CD4-positive, alpha-beta T cell treated with Interleukin-4 for 4 hours (primary cell): Measurements from ENCODE around the gene UNC50.
"Not testable (repeated sequence)": the region's sequence is repeated elsewhere in the genome, so short reads cannot be mapped to it uniquely, and the experiment has no call there.

Source experiments
- DNase-seq: peaks from one replicate; pipeline ENCODE4 v3.0.0-alpha.2; 2020

UNC50 gene

DNA sequence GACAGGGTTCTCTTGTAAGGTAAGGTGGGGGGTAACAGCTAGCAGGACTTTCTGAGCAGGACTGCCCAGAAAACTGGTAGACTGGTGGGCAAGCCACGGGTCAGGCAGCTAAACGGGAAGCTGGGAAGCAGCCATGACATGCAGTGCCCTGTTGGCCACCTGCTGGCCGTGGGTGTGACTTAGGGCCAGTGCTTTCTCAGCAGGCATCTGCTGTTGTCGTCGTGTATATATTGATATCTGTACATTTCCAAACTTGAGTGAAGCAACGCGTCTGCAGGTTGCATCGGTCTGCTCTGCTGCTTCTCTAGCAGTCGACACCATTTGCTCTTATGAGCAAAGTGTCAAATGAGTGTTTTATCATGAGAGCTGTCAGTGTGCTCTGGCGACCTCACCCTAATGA, 31.1 kb upstream of the UNC50 start:
- DNase-seq = no peak

DNA sequence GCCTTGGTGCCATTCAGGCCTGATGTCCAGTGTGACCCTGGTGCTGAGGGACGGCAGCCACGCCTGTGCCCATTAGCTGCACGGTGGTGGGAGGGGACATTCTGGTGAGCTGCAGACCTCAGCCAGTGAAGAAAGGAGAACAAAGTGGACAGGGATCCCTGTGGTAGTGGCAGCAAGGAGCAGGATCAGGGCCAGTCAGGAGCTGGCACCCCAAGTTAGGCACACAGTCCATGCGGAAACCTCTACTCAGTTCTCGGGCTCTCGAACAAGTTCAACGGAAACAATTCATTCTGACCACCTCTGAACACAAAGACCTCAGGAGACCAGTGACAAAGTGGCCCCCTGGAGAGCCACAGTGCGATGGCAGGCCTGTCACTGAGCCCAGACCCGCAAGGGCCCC, 30.2 kb upstream of the UNC50 start:
- no peak for DNase-seq

DNA sequence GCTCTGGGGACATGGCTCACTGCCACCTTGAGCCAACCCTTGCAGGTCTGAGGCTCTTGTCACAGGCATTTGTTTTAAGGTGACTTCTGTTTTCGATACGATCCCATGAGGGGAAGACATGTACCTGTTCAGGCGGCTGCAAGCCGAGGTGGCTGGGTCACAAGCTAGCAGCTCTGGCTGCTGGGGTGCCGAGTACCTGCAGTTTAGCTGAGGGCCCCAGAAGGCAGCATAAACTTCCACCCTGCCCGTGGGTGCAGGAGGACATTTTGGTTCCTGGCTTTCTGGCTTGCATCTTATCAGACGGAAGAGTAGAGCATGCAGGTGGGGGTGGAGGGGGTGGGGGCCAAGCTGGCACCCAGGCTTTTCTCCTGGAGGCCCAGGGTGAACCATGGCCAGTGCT, 28.5 kb upstream of the UNC50 start:
- DNase-seq = no peak

DNA sequence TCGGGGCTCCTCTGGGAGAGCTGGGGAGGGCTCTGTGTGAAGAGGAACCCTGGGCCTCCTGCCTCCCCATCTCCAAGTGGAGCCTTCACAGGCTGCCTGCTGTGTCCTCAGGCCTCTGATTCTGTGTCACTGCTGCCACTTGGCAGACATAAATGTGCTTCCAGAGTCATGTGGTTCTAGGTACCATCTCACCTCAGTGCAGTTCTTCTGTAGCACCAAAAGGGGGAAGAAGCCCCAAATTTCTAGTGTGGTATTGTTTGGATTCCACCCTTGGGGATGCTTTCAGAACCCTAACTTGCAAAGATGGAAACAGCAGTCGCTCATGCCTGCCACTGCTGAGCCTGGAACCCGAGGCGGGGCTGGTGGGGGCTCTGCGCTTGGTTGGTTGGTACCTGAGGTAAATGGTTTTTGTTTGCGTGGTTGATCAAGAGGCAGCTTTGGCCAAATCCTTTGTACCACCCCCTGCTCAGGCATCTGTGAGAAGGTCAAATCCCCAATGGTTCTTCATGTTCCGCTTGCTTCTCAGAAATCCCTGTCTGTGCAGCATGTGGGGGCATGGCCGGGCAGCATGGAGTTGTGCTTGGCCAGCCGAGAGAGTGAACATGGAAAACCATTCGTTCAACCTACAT, 27.6 kb upstream of the UNC50 start:
- no peak for DNase-seq

DNA sequence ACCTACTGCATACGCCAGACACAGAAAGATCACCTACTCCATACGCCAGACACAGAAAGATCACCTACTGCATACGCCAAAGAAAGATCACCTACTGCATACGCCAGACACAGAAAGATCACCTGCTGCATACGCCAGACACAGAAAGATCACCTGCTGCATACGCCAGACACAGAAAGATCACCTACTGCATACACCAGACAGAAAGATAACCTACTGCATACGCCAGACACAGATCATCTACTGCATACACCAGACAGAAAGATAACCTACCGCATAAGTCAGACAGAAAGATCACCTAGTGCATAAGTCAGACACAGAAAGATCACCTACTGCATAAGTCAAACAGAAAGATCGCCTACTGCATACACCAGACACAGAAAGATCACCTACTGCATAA, 25.9 kb upstream of the UNC50 start:
- no peak for DNase-seq

DNA sequence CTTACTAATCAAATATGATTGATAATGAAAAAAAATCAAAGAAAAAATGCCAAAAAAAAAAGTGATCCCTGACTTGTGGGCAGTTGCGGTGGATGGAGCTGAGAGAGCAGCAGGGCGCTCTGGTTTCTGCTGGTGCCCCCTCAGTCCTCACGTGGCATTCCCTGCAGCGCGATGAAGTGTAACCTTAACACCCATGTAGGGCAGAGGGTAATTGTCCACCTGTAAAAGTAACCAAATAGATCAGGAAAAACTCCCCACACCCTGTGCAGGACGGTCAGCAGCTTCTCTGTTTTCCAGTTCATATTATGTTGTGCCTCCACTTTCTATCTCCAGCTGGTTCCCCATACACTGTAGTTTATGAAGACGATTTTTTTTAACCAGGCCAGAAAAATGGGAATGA, 25.1 kb upstream of the UNC50 start:
- DNase-seq = no peak

DNA sequence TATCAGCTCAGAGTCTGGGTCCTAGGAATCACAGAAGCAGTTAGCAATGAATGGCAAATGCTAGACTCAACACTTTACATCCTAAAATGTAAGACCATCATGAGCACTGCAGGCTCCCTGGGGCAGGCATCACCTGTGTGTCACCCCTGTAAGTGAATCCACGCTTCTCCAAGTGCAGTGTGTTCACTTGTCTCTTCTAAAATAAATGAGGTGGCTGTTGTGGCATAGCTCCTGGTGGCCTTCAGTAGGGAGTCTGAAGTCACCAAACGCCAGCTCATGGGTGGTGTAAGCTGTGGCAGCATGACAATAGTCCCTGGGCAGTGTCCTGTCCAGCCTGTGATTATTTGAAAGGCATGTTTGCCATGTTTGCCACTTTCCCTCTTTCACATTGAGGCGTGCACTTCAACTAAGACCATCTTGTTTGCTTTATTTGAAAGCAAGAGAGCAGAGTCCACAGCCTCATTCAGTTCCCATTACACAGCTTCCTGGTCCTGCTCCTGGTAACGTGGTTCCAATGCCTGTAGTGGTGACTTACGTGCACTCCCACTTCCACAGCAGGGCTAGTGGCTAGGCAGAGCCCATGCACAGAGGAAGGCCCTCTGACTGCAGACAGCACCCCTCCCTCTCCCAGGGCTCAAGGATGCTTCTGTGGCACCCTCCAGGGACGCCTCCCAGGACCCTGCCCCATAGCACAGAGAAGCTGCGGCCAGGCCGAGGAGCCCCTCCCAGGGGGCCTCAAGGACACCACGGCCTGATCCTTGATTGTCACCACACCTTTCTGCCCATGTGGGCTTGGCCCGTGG, 24.4 kb upstream of the UNC50 start:
- no peak for DNase-seq

DNA sequence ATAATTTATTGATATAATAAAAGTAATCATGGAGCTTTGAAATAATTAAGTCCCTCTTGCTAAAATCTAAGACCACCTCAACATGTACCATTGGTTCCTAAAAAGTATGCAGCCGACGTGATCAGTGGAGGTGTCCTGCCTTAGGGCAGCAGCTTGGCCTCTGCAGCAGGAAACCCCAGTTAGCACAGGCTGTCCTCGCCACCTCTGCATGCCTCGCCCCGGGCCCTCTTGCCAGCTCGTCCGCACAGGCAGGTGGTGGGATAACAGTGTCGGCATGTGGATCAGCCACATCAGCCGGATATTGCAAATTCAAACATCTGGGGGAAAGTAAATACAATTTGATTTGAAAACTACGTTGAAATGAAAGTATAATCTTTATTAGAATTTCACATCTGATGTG, 23.0 kb upstream of the UNC50 start:
- DNase-seq = no peak

DNA sequence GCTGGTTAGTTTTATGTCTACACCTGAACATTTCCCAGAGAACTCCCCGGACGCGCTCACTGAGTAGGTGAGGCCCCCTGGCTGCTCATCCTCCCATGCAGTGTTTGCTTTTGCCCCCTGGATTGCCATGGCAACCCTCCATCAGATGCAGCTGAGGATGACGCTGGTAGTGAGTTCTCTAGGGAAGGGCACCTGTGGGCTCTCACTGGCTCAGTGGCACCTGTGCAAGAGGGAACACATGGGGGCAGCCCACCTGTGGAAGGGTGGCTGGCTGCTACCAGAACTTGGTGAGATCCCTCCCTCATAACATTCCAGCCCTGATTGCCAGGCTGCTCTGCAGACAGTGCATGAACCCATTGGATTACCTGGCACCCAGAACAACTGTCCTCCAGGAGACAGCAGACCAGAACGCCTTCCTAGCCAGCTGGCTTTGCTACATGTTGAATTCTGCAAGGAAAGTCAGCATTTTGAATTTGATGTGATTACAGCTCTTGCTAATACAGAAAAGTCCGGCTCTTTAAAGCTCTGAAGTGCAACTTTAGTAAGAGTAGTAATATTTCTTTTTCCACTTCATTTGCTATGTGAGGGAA, 21.7 kb upstream of the UNC50 start:
- no peak for DNase-seq

DNA sequence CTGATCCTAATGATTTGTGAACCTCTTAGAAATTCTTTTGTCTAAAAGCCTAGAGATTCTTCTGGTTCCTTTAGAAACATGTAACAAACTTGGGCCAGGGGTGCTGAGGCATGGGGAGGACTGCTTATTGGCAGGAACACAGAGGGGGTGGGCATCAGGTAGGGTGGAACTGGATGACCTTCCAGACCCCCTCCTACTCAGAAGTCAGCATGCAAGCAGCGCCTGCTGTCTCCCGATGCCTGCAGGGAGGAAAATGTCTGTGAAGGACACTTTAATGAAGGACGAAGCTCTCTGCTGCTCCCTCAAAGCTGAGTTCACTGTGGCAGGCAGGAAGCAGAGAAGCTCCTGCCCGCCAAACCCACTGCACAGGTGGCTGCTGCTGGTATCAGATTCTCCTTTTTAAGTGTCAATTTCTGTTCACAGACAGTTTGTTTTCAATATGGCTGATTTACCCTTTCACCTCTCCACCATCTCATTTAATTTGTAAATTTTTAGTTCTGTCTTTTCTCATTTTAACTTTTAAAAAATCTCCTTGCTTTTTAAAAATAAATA, 19.4 kb upstream of the UNC50 start:
- DNase-seq = no peak

DNA sequence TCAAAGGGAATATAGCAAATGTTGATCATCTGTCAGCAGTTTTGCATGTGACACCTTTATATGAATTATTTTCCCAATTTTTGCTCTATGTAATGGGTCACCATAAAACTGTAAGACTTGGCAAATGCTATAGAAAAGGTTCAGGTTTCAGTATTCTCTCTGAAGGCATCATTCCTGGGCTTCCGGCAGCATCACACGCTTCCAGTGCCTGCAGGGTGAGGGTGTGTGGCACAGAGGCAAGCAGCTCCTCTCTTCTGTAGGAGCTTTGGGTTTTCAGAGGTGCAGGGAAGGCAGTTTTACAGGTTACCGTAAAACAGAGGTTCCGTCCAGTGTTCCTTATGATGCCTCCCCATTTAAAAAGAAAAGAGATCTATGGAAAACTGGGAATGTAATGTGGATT, 18.9 kb upstream of the UNC50 start:
- DNase-seq = no peak

DNA sequence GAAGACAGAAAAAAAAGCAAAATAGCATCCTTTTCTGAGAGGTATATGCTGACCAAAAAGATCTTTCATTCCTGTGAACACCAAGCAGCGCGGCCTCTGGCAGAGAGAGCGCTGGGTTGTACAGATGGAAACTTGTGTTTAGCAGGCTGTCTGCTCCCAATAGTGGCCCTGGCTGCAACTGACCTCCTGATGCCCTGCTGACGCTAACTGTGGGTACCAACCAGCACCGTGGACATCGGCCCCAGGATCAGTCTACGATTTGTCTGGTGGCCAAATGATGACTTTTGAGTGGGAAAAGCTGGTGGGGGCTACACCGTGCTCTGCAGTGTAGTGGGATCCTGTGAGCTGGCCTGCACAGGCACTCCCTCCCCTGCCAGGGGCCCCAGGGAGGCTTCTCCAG, 15.8 kb upstream of the UNC50 start:
- DNase-seq = no peak

DNA sequence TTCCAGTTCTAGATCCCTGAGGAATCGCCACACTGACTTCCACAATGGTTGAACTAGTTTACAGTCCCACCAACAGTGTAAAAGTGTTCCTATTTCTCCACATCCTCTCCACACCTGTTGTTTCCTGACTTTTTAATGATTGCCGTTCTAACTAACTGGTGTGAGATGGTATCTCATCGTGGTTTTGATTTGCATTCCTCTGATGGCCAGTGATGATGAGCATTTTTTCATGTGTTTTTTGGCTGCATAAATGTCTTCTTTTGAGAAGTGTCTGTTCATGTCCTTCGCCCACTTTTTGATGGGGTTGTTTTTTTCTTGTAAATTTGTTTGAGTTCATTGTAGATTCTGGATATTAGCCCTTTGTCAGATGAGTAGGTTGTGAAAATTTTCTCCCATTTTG, 13.7 kb upstream of the UNC50 start:
- not testable (repeated sequence) for DNase-seq

DNA sequence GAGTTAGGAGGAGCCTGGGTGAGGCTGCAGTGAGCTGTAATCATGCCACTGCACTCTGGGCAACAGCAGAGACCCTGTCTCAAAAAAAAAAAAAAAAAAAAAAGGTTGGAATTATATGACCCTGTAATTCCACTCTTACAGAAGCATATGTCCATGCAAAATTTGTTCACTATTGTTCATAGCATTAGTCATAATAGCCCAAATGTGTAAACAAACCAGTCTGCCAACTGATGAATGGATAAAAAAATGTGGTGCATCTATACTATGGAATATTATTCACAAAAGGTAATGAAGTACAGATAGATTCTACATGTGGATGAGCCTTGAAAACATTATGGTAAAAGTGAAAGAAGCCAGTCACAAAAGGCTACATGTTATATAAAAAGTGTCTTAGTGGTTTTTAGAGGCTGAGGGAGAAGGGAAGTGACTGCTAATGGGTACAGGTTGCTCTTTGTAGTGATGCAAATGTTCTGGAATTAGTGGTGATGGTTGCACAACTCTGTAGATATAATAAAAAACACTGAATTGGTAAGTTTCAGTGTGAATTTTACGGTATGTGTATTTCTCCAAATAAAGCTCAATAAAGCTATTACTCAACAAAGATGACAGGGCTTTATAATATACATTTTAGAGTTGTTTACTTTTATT, 9.5 kb upstream of the UNC50 start:
- DNase-seq = no peak

DNA sequence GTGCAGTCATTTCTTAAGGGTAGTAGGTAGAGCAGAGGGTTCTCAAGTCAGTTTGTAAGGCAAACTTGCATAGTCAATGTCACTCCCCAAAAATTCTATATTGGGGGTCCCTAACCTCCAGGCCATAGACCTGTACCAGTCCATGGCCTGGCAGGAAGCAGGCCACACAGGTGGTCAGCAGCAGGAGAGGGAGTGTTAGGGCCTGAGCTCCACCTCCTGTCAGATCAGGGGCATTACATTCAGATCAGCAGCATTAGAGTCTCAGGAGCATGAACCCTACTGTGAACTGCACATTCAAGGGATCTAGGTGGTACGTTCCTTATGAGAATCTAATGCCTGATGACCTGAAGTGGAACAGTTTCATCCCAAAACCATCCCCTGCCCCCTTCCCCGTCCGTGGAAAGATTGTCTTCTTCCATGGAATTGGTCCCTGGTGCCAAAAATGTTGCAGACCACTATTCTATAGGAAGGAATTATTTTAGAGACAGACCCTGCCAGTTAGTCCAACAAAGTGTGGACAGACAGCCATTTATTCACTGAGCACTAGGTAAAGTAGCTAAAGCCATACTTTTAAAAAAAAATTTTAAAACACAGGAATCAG, 6.8 kb upstream of the UNC50 start:
- no peak for DNase-seq

DNA sequence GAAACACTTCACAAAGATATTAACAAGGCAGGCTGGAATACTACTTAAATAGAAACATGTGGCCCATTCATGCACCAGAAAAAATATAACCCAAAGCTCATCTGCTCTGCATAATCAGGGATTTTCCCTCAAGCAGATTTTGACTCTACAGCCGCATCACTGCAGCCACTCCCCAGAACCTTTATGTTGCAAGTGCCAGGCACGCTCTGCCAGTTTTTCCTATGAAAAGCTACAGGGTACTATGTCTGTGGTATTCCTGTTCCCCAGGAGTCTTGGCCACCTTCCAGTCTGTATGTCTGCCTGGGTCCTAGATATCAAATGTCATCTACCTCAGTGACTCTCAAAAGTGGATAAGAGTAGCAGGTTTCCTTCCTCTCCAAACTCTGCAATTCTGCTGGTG, 3.8 kb upstream of the UNC50 start:
- no peak for DNase-seq

DNA sequence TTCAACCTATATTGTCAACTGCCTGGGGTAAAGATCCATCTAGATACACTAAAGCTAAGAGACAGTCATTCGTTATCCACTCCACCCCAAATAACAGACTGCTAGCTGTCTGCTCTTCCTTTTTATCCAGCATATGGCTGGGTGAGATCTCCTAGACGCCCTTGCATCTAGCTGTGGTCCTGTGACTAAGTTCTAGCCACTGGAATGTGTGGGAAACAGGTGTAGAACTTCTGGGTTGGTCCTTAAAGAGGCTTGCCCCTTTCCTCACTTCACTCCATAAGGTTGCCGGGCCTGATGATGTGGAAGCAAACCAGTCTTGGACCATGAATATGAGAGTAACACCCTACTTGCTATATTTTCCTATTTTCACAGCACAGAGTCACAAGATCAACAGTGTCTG, 3.3 kb upstream of the UNC50 start:
- no peak for DNase-seq

DNA sequence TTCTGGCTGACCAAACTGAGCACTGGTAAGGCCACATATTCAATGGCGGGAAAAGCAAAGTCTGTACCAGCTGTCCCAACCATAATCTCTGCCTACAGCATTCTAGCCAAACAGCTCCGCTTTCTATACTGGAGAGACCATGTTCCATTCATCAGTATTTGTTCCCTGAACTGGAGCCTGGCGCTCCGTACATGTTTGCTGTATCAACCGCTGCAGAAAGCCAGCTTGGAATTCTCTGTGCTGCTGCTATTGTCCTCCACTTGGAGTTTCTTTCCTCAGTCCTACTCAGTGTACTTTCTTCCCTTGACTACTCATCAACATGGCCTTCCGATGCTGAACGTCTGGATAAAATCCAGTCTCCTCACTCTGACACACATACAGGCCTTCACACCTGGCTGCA, 2.0 kb upstream of the UNC50 start:
- no peak for DNase-seq

DNA sequence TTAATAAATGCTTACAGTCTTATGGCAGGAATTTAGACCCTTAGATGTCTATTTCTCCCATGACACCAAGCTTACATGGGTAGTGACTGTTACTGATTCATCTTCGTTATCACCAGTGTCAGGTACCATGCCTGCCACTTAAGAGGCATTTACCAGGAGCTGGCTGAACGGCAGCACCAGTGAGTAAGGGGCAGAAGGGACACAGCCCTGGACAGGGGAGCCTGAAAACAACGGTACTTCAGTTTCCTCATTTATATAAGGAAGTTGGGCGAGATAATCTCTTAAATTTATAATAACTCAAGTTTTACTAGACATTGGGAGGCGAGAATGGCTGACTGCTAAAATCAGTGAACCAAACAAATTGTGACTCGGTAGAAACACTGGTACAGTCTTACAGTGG, 1.3 kb upstream of the UNC50 start:
- DNase-seq = no peak

DNA sequence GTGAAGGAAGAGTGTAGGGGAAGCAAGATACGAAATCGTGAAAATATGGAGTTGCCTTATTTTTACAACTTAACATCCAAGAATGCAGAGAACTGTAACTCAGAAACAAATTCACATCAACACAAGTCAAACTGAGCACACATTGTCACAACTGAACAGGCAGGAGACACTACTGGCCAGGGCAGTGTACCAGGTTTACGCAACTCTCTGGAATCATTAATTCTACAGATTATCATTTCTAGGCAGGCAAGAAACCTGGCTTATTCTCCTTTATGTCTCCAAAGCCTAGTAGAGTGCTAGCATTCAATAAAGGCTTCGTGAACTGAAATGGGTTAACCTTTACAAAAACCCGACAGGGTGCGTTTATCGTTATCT, 661 bp upstream of the UNC50 start:
- no peak for DNase-seq

DNA sequence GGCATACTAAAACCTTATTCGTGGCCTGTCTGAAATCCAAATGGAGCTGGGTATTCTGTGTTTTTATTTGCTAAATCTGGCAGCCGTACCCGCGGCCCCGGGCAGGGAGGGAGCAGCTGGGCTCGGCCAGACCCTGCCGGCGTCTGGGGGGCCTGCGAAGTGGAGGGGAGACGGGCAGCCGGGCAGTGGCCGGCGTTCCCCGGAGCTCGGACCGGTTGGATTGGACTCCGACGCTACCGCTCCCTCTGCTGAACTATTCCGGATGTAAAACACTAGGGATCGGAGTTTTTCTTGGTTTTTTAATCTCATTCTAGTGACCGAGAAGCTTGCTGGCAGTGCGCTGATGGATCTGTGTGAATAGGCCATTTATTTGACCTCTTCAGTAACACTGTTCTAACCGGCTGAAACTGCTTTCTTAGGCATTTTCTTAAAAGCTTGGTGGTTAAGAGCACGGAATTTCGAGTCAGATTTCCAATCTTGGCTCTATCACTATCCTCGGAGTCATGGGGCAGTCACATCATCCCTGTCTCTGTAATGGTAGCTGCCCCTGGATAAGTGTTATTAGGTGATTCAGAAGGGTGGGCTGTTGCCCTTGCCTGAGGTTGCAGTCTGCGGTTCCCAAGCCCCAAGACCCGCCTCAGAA, 694 bp downstream of the UNC50 start:
- DNase-seq = no peak

DNA sequence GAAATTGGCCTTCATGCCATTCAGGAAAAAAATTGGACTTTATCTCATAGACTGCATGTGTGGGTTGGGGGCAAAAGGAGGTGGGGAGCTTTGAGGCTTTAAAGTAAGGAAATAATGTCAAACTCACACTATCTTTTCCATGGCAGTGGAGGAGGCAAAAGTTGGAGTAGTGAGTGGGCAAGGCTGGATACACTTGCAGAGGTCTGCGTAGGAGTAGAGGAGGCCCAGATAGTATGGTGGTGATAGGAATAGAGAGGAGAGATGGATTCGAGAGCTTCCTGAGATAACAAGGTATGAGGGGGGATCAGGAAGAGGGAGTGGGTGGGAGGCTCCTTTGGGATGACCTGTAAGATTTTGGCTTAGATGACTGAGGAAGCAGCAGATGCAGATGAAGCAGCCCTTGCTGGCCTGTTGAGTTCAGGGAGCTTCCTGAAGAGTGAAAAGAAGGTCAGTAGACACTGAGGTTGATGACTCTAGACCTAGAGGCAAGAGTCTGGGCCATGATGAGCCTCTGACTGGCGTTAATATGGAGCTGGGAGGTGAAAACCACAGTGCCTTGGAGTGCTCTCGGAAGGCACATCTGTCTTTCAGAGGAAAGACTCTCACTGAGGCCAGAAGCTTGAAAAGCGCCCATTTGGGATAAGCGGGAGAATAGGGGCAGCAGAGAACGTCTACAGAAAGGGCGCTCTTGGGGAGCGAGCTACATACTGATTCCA, 5.8 kb downstream of the UNC50 start:
- no peak for DNase-seq
